B cell (primary cell): ENCODE results near the gene CCBE1.

Experiments used
- CTCF ChIP-seq: fragments of 200-600 bp; IDR thresholded peaks from one replicate; pipeline ENCODE4 v1.8.0; 2022; ENCODE audit warnings: antibody characterized with exemption, mild to moderate bottlenecking
- EZH2 ChIP-seq: IDR thresholded peaks from 2 replicates; pipeline ENCODE4 v1.6.1; 2012; ENCODE audit warnings: borderline replicate concordance, low read depth, mild to moderate bottlenecking, moderate library complexity, low read length; ENCODE audit not compliant: insufficient read depth, poor library complexity, severe bottlenecking

GRCh38 chr18:59466980-59467379 is 230.2 kb downstream of the CCBE1 start:
- TF ChIP-seq CTCF (no peak), EZH2 (no peak)
